Upper lobe of right lung (tissue), 1 donor: ENCODE data around the gene IL16. TPM values are rescaled to one million over a fixed set of nuclear protein-coding genes. Genes with fewer than 3 reads are reported as not detected.

ENCODE experiments used
- ATAC-seq: fragments of 200-7000 bp; cut with Tn5 transposase; one replicate; pipeline ENCODE4 v1.9.1; 2020; ENCODE audit warnings: mild to moderate bottlenecking, moderate library complexity
- DNase-seq: peaks from one replicate; pipeline ENCODE4 v3.0.0-alpha.2; 2020
- H3K27ac ChIP-seq: fragments of 200-600 bp; one replicate; pipeline ENCODE4 v1.8.0; 2022
- H3K27me3 ChIP-seq: fragments of 200-600 bp; one replicate; pipeline ENCODE4 v1.8.0; 2022; ENCODE audit warnings: mild to moderate bottlenecking
- H3K36me3 ChIP-seq: fragments of 200-600 bp; one replicate; pipeline ENCODE4 v1.8.0; 2022
- H3K4me1 ChIP-seq: fragments of 200-600 bp; one replicate; pipeline ENCODE4 v1.8.0; 2022
- H3K4me3 ChIP-seq: fragments of 200-600 bp; one replicate; pipeline ENCODE4 v1.8.0; 2022; ENCODE audit warnings: mild to moderate bottlenecking
- H3K9me3 ChIP-seq: fragments of 200-600 bp; one replicate; pipeline ENCODE4 v1.8.0; 2022
- CTCF ChIP-seq: fragments of 200-600 bp; IDR thresholded peaks from one replicate; pipeline ENCODE4 v1.8.0; 2022; ENCODE audit warnings: antibody characterized with exemption
- intact Hi-C: fragments of 100-400 bp; cut with DNase I; formaldehyde crosslinking; loops from one replicate; pipeline ENCODE4 v1.11.0; 2022
- total RNA-seq: library from RNA; stranded (reverse); fragmentation: NEBNext Ultra II Directional; extraction: Animal tissue kit (Norgen Biotek cat#: 25700); gene quantifications from one replicate; pipeline ENCODE4 v1.2.1, GENCODE V29; 2021
- donor health status: DM: no; HTN: yes; CAD: no; lungs with severe emphysema.

IL16 gene
- total RNA-seq, 1 donor from 2014 or later: 39.3 TPM

- no peaks in the 10 kb centered on the region for H3K27me3 ChIP-seq
- no peak for TF ChIP-seq CTCF
- DNase-seq (no peak), ATAC-seq (no peak)
- no peak overlapping the region for H3K4me3 ChIP-seq
- no peak overlapping the region for H3K27ac ChIP-seq
- H3K36me3 ChIP-seq: peaks cover 13% of the 10 kb centered on the region
- H3K9me3 ChIP-seq: no peaks in the 10 kb centered on the region
- H3K4me1 ChIP-seq: peaks cover 5% of the 10 kb centered on the region
- intact Hi-C loops: no loop called here
Observed at GRCh38 chr15:81281766-81282605, 85.3 kb downstream of the IL16 start.

- no peak for DNase-seq
- Histone ChIP-seq H3K36me3 (peaks cover 19% of the 10 kb centered on the region), H3K27me3 (no peaks in the 10 kb centered on the region), H3K27ac (no peak overlapping the region), H3K9me3 (no peaks in the 10 kb centered on the region), H3K4me3 (no peak overlapping the region), H3K4me1 (peaks cover 5% of the 10 kb centered on the region)
- intact Hi-C loops: no loop called here
- no peak for ATAC-seq
- TF ChIP-seq CTCF: no peak
Observed at GRCh38 chr15:81282606-81282895, 85.9 kb downstream of the IL16 start.

- H3K36me3 ChIP-seq: peaks cover 23% of the 10 kb centered on the region
- ATAC-seq (no peak), DNase-seq (no peak)
- intact Hi-C loops: no loop called here
- no peak for TF ChIP-seq CTCF
- no peak overlapping the region for H3K4me3 ChIP-seq
- peaks cover 5% of the 10 kb centered on the region for H3K4me1 ChIP-seq
- H3K27me3 ChIP-seq: no peaks in the 10 kb centered on the region
- H3K9me3 ChIP-seq: no peaks in the 10 kb centered on the region
- no peak overlapping the region for H3K27ac ChIP-seq
Observed at GRCh38 chr15:81282911-81283310, 86.2 kb downstream of the IL16 start.

- no peak overlapping the region for H3K4me3 ChIP-seq
- H3K4me1 ChIP-seq: peaks cover 5% of the 10 kb centered on the region
- ATAC-seq: peak; percentile 58
- H3K27me3 ChIP-seq: no peaks in the 10 kb centered on the region
- no peak overlapping the region for H3K27ac ChIP-seq
- no peak for TF ChIP-seq CTCF
- intact Hi-C loops: no loop called here
- peaks cover 23% of the 10 kb centered on the region for H3K36me3 ChIP-seq
- H3K9me3 ChIP-seq: no peaks in the 10 kb centered on the region
- no peak for DNase-seq
Observed at GRCh38 chr15:81284256-81285031, 87.8 kb downstream of the IL16 start.

GRCh38 chr15:81285461-81285860 lies 88.8 kb downstream of the IL16 start:
- ATAC-seq (no peak), DNase-seq (no peak)
- Histone ChIP-seq H3K4me3 (no peak overlapping the region), H3K36me3 (peaks cover 24% of the 10 kb centered on the region), H3K4me1 (peaks cover 5% of the 10 kb centered on the region), H3K9me3 (no peaks in the 10 kb centered on the region), H3K27me3 (no peaks in the 10 kb centered on the region), H3K27ac (no peak overlapping the region)
- no peak for TF ChIP-seq CTCF
- intact Hi-C loops: no loop called here
